CD1c-positive myeloid dendritic cell (primary cell): ENCODE data around the gene CCDC85B.

ENCODE experiments used
- DNase-seq: peaks from one replicate; pipeline ENCODE4 v3.0.0-alpha.2; 2016; ENCODE audit errors: extremely low spot score

CCDC85B gene

GRCh38 chr11:65907878-65908277, 17.4 kb downstream of the CCDC85B start:
- DNase-seq, result no peak

DNA sequence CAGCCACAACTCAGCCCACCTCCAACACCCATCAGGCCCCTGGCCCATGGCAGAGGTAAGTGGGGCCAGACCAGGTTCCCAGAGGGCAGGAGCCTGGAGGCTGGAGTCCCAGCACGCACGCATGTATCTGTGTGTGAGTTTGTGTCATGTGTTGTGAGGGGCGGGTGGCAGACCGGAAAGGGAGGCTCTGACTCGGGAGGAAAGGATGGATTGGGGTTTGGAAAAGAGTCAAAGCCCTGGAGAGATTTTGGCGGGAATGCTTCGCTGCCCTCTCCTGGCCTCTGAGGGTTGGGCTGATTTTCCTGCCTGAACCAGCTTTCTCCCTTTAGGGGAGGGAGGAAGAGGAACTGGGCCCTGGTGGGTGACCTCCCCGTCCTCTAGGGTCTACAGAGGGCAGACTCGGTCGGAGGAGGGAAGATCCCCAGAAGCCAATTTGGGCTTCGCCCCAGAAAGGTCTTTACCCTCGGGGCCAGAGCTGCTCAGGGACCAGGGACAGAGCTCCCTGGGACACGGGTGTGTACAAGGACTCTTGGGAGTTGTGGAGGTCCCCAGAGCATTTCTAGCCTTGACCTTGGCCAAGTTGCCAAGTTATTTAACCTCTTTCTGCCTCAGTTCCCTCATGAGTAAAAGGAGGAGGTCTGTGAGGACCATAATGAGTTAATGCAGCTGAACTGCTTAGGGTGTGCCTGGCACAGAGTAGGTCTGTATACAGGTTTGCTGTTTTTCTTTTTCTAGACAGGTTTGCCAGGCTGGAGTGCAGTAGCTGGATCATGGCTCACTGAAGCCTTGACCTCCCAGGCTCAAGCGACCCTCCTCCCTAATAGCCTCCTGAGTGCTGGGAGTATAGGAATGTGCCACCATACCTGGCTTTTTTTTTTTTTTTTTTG, 21.5 kb downstream of the CCDC85B start:
- DNase-seq, result peak; percentile 38

GRCh38 chr11:65912845-65913244, 22.4 kb downstream of the CCDC85B start:
- DNase-seq, result no peak

DNA sequence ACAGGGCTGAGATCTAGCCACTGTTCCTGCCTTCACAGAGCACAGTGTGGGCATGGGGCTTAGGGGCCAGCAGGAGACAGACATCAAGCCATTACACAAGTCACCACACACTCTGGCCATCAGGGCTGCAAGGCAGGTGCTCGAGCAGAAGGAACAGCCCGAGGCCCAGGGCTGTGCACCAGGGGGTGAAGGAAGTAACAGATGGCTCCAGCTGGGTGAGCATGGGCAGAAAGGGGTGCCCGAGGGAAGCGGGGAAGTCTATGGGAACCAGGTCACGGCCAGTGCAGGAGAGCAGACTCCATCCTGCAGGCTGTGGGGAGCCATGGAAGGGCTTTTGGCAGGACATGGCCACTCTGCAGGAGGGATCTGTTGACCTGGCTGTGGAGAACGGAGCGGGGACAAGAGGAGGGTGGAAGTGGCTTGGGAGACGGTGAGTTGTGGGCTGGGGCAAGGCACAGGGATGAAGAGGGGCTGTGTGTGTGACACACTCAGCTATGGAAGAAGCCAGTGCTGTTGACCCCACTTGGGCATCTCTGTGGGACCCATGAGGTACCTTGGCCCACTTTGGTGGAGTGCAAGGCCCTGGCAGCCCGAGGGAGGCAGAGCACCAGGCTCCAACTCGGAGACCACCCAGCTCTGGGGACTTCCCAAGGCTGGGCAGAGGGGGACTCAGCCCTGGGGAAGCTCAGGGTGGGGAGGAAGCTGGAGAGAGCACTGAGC, 24.8 kb downstream of the CCDC85B start:
- no peak for DNase-seq

DNA sequence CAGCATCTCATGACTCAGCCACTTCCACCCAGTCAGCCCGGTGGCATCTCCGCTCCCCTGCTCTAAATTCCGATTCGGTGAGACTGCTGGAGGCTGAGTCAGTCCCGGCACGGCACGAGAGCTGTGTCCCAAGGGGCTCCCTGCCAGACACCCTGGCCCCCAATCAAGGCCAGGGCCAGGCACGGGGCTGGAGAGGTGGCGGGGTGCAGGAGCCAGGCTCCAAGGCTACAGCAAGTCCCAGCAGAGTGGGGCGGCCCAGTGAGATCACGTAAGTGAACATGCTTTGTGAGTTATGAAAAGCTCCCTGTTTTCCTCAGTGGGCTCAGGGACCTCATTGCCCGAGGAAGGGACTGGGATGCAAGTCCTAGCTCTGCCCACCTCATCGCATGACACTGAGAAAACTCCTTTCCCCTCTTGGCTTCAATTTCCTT, 25.4 kb downstream of the CCDC85B start:
- peak; percentile 47 for DNase-seq

DNA sequence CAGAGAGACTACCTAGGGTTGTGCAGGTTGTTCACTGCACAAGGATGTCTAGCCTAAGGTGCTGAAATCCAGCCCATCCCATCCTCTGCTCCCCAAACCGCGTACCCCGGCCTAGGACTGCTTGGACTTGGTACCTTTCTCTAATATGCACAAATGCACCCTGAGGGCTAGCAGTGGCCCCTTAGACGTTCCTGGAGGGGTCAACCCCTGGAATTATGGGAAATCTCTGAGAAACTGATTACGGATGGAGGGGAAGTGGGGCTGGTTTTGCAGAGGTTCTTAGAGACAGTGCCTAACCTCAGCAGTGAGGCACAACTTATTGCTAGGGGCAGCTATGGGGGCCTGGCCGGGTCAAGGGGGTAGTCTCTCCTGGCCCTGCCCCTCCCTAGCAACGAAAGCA, 25.9 kb downstream of the CCDC85B start:
- DNase-seq, result no peak

DNA sequence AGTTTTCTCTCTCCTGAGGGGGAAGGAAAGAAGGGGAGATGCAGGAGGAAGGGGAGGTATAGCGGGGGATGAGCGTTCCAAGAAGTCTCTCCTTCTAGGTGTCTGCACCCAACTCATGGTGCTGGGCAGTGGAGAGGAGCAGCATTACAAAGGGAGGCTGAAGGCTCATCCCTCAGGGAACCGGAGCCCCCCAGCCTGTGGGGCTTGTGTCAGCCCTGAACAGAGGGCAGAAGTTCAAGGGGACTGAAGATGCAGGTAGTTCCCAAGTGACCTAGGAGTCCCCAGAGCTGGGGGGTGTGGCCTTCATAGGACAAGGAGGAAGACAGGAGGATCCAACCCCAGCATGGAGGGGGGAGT, 26.6 kb downstream of the CCDC85B start:
- DNase-seq, result no peak

- no peak for DNase-seq
Observed at GRCh38 chr11:65917434-65918210, 27.1 kb downstream of the CCDC85B start.

DNA sequence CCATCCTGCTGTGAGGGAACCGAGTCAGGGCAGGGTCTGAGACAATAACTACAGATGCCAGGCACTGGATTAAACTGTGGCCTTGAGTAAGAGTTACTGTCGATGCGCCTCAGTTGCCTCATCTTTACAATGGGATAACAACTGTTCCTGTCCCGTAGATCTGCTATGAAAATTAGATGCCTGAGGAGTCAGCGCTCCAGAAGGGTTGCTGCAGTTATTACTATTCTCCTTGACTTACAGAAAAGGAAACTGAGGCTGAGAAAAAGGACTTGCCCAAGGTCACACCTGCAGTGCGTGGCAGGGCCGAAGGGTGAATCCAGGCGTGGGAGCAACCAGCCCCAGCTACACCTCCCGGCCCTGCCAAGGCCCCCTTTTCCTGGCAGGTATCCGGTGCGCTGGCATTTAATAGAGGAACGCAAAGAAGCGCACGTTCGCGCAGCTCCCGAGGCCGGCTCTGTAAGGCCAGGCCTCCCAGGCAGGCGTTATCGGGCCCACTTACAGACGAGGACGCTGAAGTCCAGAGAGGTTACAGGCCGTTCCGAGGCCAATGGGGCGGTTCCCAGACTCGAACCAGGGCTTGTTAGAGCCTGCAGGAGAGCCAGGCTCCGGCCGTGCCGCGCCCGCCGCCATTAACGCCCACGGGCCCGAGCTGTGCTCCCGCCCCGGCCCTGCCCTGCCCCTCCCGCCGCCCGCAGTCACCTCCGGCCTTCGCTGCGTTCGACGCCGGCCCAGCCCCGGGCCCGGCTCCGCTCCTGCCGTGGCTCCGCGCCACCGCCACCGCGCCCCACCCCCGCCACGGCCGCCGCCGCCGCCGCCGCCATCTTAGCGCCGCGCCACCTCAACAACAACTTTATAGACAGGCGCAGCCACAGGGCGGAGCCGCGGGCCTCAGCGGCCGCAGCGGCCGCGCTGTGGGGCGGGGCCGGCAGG, 28.0 kb downstream of the CCDC85B start, which contains the start of gene C11orf68:
C11orf68 (minus strand) TSS at position 852 of the 930 bp plus-strand sequence; CDS start at position 821, 31 bp downstream.
- no peak for DNase-seq

DNA sequence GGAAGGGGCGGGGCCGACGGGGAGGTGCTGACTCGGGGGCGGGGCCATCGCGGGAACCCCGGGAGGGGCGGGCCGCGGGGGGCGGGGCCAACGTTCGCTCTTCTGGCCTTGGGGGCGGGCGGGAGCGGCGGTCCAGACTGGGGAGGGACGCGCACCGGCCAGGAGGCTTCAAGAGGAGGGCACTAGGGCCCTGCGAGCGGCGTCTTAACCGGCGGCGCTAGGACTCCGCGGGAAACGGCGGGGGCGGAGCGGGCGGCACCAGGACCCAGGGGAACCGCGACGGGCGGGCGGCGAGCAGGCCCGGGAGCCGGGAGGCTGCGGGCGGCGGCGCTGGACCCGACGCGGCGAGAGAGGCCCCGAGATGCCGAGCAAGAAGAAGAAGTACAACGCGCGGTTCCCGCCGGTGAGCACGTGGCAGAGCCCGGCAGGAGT, 28.7 kb downstream of the CCDC85B start, which contains the start of gene DRAP1:
DRAP1 (plus strand) TSS at position 286 of the 432 bp plus-strand sequence; CDS start at position 362, 76 bp downstream.
- DNase-seq, result peak; percentile 99

DNA sequence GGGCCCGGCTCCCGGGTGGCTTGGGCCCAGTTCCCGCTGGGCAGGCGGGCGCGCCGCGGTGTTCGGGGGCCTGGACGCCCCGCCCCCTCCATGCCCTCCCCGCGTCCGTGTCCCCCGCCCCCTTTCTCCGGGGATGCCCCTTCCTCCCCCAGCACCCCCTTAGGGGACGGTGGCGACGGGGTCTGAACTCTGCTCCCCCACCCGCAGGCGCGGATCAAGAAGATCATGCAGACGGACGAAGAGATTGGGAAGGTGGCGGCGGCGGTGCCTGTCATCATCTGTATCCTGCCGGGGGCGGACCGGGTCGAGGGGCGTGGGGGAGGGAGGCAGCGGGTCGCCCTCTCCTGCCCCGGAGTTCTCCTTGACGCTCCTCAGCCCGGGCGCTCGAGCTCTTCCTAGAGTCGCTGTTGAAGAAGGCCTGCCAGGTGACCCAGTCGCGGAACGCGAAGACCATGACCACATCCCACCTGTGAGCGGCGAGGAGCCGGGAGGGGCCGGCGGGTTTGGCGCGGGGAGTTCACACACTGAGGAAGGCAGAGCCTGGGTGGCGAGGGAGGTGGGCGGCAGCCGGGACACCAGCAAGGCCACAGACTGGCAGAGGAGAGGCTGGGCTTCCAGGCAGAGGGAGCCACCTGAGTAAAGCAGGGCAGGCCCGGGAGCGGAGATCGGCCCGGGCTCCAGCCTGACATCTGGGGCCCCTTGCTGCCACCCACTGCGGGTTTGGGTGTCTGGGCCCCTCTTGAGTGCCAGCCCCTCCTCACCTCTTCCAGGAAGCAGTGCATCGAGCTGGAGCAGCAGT, 29.3 kb downstream of the CCDC85B start:
- peak; percentile 48 for DNase-seq

- DNase-seq, result no peak
Observed at GRCh38 chr11:65920372-65920802, 29.9 kb downstream of the CCDC85B start.

GRCh38 chr11:65921033-65921555, 30.6 kb downstream of the CCDC85B start:
- DNase-seq, result no peak

DNA sequence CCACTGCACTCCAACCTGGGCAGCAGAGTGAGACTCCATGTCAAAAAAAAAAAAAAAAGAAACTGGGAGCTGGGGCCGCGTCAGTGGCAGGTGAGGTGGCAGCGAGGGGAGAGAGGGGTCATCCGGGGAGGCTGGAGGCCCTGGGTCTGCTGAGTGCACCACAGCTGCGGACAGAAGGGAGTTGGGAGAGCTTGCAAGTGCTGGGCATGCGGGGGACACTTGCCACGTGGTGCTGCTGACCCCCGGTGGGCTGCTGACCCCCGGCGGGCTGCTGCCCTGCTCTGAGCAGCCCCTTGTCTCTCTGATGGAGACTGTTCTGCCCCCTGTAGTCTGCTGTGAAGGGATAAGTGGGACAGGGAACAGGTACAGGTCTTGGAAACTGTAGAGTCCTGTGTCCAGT, 31.4 kb downstream of the CCDC85B start:
- DNase-seq, result no peak

DNA sequence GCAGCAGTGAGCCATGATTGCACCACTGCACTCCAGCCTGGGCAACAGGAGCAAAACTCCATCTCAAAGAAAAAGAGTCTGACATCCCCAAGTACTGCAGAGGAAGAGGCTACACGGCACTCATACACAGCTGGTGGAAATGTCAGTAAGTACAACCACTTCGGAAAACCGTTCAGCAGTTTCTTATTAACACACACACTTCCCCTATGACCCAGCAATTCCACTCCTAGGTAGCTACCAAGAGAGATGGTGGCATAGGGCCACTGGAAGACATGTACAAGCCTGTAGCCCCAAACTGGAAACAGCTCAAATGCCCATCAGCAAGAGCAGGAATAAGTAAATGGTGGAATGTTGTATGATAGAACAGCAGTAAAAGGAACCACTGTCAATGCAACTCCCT, 32.1 kb downstream of the CCDC85B start:
- no peak for DNase-seq

DNA sequence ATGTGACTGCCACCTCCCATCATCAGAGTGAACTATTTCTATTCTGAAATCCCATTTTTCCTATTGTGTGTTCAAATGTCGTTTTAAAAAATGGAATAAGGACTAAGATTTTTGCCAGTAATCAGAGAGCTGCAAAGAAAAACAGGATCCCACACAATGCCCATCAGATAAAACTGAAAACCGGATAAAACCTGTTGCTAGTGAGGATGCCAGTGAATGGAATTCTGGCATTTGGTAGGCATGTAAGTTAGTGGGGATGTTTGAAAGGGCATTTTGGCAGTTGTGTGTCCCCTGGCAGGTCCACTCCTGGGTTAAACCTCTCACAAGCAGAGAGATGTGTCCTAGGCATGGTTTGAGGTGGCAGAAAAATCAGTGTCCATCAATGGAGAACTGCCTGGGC, 34.9 kb downstream of the CCDC85B start:
- DNase-seq, result no peak

DNA sequence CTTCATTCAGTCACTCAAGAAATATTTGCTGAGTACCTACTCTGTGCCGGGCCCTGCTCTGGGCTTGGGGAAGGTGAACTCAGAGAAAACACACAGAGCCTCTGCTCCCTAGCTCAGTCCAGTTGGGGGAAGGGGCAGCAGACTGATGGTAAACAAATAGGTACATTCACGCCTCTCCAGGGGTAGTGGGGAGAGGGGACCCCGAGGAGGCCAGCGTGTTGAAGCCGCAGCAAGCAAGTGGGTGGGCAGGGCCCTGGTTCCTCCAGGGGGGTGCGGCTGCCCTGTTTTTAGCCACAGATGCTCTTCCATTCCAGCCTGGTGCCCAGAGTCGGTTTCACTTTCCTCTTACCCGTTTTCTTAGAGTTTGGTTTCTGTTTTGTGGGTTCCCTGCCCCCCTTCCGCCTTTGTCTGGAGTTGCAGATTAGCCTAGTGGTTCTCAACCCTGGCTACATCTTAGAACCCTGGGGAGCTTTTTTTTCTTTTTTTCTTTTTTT, 37.5 kb downstream of the CCDC85B start:
- DNase-seq, result peak; percentile 74

GRCh38 chr11:65928667-65929066, 38.2 kb downstream of the CCDC85B start:
- no peak for DNase-seq

DNA sequence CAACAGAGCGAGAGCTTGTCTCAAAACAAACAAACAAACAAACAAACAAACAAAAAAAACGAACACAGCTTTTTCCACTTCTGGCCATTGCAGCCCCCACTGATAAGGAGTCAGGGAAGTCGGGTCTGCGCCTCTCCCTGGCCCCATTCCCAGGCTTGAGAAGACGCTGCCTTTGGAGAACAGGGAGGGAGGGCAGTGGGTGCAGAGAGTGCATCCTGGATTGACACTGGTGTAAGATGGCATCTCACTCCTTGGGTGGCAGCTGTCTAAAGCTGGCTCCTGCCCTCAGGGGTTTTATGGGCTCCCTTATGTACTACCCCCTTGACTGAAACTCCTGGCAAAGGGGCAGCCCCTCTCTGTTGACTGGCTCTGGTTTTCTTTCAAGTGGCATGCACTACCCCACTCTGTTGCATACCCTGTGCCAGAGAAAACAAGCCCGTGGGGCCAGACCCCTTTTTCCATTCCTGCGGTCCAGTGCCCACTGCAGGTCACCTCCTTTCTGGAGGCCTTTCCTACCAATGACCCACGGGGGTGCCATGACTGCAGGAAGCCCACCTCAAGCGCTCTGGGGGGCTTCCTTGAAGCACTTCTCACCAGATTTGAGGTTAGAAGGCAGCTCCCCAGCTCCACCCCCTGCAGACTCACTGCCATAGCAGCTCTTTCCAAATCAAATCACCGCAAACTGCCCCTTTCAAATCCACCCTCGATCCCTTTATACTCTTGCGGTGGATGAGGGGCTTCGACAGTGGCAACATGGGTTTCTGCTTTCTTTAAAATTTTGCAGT, 41.5 kb downstream of the CCDC85B start:
- no peak for DNase-seq
